ENCODE data around the gene LAMTOR5. TPM values are rescaled to one million over a fixed set of nuclear protein-coding genes. Genes with fewer than 3 reads are reported as not detected.
A peak's percentile ranks its signal among the peaks of the same experiment; 100 is the strongest.
"Not testable (repeated sequence)": the region's sequence is repeated elsewhere in the genome, so short reads cannot be mapped to it uniquely, and the experiment has no call there.

Gene LAMTOR5
- total RNA-seq, 1 donor: 38.4 TPM

DNA sequence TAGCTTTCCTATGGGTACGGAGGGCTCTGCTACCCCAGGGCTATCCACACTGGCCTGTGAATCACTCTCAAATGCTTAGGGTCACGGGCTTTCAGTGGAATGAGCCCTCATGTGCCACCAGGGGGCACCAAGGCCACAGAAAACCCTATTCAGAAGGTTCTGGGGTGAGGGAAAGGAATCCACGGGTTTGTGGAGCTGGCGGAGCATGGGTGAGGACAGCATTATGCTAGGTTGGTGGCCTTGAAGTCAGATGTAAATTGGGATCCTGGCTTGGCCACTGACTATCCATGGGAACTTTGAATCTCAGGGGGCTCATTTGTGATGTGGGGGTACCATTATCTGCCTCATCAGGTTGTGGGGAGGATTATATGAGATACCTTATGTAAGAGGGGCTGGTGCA is 5.1 kb upstream of the LAMTOR5 start:
- Histone ChIP-seq H3K4me3 (ENCODE audit: insufficient read depth, low read length) (no peak overlapping the region), H4K20me1 (ENCODE audit: insufficient read depth, low read length) (no peaks in the 10 kb centered on the region), H3K36me3 (ENCODE audit: insufficient read depth, low read length) (no peaks in the 10 kb centered on the region), H2AFZ (ENCODE audit: low read length) (peak overlapping the region; percentile 66), H3K4me2 (ENCODE audit: insufficient read depth, low read length) (peak overlapping the region; percentile 53), H3K79me2 (ENCODE audit: insufficient read depth, low read length) (peaks cover 5% of the 10 kb centered on the region), H3K9me3 (ENCODE audit: low read depth, low read length) (no peaks in the 10 kb centered on the region), H3K27ac (ENCODE audit: low read depth, low read length) (no peak overlapping the region), H3K27me3 (ENCODE audit: insufficient read depth, low read length) (no peaks in the 10 kb centered on the region), H3K4me1 (ENCODE audit: insufficient read depth, low read length) (no peaks in the 10 kb centered on the region)
- DNase-seq (ENCODE audit: insufficient read length, low spot score, missing footprints): peak; percentile 91
- TF ChIP-seq, protein P1, sequence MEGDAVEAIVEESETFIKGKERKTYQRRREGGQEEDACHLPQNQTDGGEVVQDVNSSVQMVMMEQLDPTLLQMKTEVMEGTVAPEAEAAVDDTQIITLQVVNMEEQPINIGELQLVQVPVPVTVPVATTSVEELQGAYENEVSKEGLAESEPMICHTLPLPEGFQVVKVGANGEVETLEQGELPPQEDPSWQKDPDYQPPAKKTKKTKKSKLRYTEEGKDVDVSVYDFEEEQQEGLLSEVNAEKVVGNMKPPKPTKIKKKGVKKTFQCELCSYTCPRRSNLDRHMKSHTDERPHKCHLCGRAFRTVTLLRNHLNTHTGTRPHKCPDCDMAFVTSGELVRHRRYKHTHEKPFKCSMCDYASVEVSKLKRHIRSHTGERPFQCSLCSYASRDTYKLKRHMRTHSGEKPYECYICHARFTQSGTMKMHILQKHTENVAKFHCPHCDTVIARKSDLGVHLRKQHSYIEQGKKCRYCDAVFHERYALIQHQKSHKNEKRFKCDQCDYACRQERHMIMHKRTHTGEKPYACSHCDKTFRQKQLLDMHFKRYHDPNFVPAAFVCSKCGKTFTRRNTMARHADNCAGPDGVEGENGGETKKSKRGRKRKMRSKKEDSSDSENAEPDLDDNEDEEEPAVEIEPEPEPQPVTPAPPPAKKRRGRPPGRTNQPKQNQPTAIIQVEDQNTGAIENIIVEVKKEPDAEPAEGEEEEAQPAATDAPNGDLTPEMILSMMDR (IDR thresholded peaks at IDR 0.05; ENCODE audit: extremely low read depth, low read depth, low read length): peak; percentile 92

DNA sequence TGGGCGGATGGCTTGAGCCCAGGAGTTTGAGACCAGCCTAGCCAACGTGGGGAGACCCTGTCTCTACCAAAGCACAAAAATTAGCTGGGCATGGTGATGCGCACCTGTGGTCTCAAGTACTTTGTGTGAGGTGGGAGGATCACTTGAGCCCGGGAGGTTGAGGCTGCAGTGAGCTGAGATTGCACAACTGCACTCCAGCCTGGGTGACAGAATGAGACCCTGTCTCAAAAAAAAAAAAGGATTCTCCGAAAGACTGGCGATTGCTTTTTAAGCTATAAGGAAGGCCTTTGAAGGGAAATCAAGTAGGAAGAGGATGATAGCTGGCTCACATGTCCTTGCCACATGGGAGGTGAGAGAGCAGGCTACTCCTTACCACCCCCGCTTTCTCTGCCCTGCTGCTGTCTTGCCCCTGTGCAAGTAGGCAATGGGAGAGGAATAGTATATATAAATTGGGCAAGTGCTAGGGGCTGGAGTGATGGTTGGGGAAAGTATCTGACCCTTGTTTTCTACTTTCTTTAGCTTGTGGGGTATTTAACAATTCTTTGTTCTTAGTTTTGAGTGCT is 3.8 kb upstream of the LAMTOR5 start:
- Histone ChIP-seq H3K36me3 (ENCODE audit: insufficient read depth, low read length) (no peaks in the 10 kb centered on the region), H3K4me1 (ENCODE audit: insufficient read depth, low read length) (peaks cover 6% of the 10 kb centered on the region), H3K4me3 (ENCODE audit: insufficient read depth, low read length) (no peak overlapping the region), H3K4me2 (ENCODE audit: insufficient read depth, low read length) (no peak overlapping the region), H3K9me3 (ENCODE audit: low read depth, low read length) (no peaks in the 10 kb centered on the region), H3K79me2 (ENCODE audit: insufficient read depth, low read length) (peaks cover 18% of the 10 kb centered on the region), H3K27me3 (ENCODE audit: insufficient read depth, low read length) (no peaks in the 10 kb centered on the region), H3K27ac (ENCODE audit: low read depth, low read length) (no peak overlapping the region), H2AFZ (ENCODE audit: low read length) (no peak overlapping the region), H4K20me1 (ENCODE audit: insufficient read depth, low read length) (no peaks in the 10 kb centered on the region)
- no peak for DNase-seq (ENCODE audit: insufficient read length, low spot score, missing footprints)
- TF ChIP-seq, protein P1 (IDR thresholded peaks at IDR 0.05; ENCODE audit: extremely low read depth, low read depth, low read length): no peak

DNA sequence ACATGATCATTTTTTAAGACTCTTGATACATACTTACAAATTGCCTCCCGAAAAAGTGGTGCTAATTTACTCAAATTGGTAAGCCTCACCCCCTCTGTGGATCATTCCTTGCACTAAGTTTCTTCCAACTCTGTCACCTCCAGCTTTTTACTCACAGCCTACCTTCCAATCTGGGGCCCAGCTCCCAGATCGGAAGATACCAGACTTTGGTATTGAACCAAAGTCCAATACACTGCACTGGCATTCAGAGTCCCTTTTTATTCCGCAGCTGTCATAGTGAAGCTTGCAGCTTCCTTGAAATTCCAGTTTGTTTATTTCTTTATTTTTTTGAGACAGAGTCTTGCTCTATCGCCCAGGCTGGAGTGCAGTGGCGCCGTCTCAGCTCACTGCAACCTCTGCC is 1.8 kb upstream of the LAMTOR5 start:
- Histone ChIP-seq H3K4me1 (ENCODE audit: insufficient read depth, low read length) (peaks cover 13% of the 10 kb centered on the region), H2AFZ (ENCODE audit: low read length) (no peak overlapping the region), H3K79me2 (ENCODE audit: insufficient read depth, low read length) (peaks cover 25% of the 10 kb centered on the region), H3K27me3 (ENCODE audit: insufficient read depth, low read length) (no peaks in the 10 kb centered on the region), H3K9me3 (ENCODE audit: low read depth, low read length) (no peaks in the 10 kb centered on the region), H3K4me2 (ENCODE audit: insufficient read depth, low read length) (no peak overlapping the region), H4K20me1 (ENCODE audit: insufficient read depth, low read length) (peaks cover 2% of the 10 kb centered on the region), H3K4me3 (ENCODE audit: insufficient read depth, low read length) (no peak overlapping the region), H3K27ac (ENCODE audit: low read depth, low read length) (no peak overlapping the region), H3K36me3 (ENCODE audit: insufficient read depth, low read length) (peaks cover 7% of the 10 kb centered on the region)
- no peak for DNase-seq (ENCODE audit: insufficient read length, low spot score, missing footprints)
- TF ChIP-seq, protein P1 (IDR thresholded peaks at IDR 0.05; ENCODE audit: extremely low read depth, low read depth, low read length): no peak

DNA sequence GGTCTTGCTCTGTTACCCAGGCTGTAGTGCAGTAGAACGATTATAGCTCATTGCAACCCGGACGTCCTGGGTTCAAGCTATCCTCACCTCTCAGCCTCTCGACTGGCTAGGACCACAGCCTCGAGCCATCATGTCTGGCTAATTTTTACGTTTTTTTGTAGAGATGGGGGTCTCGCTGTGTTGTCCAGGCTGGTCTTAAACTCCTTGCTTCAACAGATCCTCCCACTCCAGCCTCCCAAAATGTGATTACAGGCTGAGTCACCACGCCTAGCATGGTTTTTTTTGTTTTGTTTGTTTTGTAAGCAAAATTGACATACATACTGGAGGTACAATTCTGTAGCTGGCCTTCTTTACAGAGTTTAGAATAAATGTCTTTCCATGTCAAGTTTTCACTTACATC is 994 bp upstream of the LAMTOR5 start:
- H4K20me1 ChIP-seq (ENCODE audit: insufficient read depth, low read length): peaks cover 2% of the 10 kb centered on the region
- peak overlapping the region; percentile 90 for H3K27ac ChIP-seq (ENCODE audit: low read depth, low read length)
- H3K36me3 ChIP-seq (ENCODE audit: insufficient read depth, low read length): peaks cover 15% of the 10 kb centered on the region
- H3K27me3 ChIP-seq (ENCODE audit: insufficient read depth, low read length): no peaks in the 10 kb centered on the region
- H2AFZ ChIP-seq (ENCODE audit: low read length): no peak overlapping the region
- no peaks in the 10 kb centered on the region for H3K9me3 ChIP-seq (ENCODE audit: low read depth, low read length)
- H3K4me1 ChIP-seq (ENCODE audit: insufficient read depth, low read length): peaks cover 13% of the 10 kb centered on the region
- TF ChIP-seq, protein P1 (IDR thresholded peaks at IDR 0.05; ENCODE audit: extremely low read depth, low read depth, low read length): no peak
- peaks cover 25% of the 10 kb centered on the region for H3K79me2 ChIP-seq (ENCODE audit: insufficient read depth, low read length)
- H3K4me3 ChIP-seq (ENCODE audit: insufficient read depth, low read length): no peak overlapping the region
- peak overlapping the region; percentile 95 for H3K4me2 ChIP-seq (ENCODE audit: insufficient read depth, low read length)
- no peak for DNase-seq (ENCODE audit: insufficient read length, low spot score, missing footprints)

DNA sequence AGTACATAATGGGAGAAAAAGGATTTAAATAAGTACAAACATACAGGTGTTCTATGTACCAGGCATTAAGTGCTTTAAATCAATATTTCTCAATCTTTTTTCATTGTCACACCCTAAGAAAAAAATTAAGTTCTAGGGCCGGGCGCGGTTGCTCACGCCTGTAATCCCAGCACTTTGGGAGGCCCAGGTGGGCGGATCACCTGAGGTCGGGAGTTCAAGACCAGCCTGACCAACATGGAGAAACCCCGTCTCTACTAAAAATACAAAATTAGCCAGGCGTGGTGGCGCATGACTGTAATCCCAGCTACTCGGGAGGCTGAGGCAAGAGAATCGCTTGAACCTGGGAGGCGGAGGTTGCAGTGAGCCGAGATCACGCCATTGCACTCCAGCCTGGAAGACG is 1.1 kb downstream of the LAMTOR5 start:
- peaks cover 25% of the 10 kb centered on the region for H3K79me2 ChIP-seq (ENCODE audit: insufficient read depth, low read length)
- peak overlapping the region; percentile 95 for H3K4me3 ChIP-seq (ENCODE audit: insufficient read depth, low read length)
- peaks cover 35% of the 10 kb centered on the region for H3K36me3 ChIP-seq (ENCODE audit: insufficient read depth, low read length)
- not testable (repeated sequence) for DNase-seq (ENCODE audit: insufficient read length, low spot score, missing footprints); H2AFZ ChIP-seq (ENCODE audit: low read length); H3K27ac ChIP-seq (ENCODE audit: low read depth, low read length); H3K9me3 ChIP-seq (ENCODE audit: low read depth, low read length); H4K20me1 ChIP-seq (ENCODE audit: insufficient read depth, low read length); H3K27me3 ChIP-seq (ENCODE audit: insufficient read depth, low read length)
- H3K4me1 ChIP-seq (ENCODE audit: insufficient read depth, low read length): peaks cover 13% of the 10 kb centered on the region
- H3K4me2 ChIP-seq (ENCODE audit: insufficient read depth, low read length): peak overlapping the region; percentile 95

All from osteoblast (primary cell).